HG03175 (cell line): ENCODE data around the gene F2RL2.
"Not testable (repeated sequence)": the region's sequence is repeated elsewhere in the genome, so short reads cannot be mapped to it uniquely, and the experiment has no call there.

Source experiments
- ATAC-seq: cut with Tn5 transposase; IDR thresholded peaks from one replicate; pipeline ENCODE4 v1.9.1; 2021; ENCODE audit warnings: mild to moderate bottlenecking, moderate library complexity; ENCODE audit not compliant: unreplicated experiment

F2RL2 gene

GRCh38 chr5:76622076-76622475 lies 1.1 kb downstream of the F2RL2 start:
- no peak for ATAC-seq

- ATAC-seq = no peak
Observed at GRCh38 chr5:76620166-76620565, 3.0 kb downstream of the F2RL2 start.

- ATAC-seq = no peak
Observed at GRCh38 chr5:76617675-76618074, 5.5 kb downstream of the F2RL2 start.

- ATAC-seq = no peak
Observed at GRCh38 chr5:76617229-76617628, 6.0 kb downstream of the F2RL2 start.

GRCh38 chr5:76616206-76616605 lies 7.0 kb downstream of the F2RL2 start:
- no peak for ATAC-seq

GRCh38 chr5:76615759-76616158 lies 7.4 kb downstream of the F2RL2 start:
- ATAC-seq = no peak

GRCh38 chr5:76612942-76613341 lies 10.3 kb downstream of the F2RL2 start:
- no peak for ATAC-seq

- ATAC-seq = no peak
Observed at GRCh38 chr5:76610196-76610595, 13.0 kb downstream of the F2RL2 start.

- no peak for ATAC-seq
Observed at GRCh38 chr5:76608833-76609232, 14.4 kb downstream of the F2RL2 start.

- no peak for ATAC-seq
Observed at GRCh38 chr5:76607353-76607871, 15.8 kb downstream of the F2RL2 start.

- no peak for ATAC-seq
Observed at GRCh38 chr5:76606701-76607100, 16.5 kb downstream of the F2RL2 start.

GRCh38 chr5:76604838-76605237 lies 18.4 kb downstream of the F2RL2 start:
- no peak for ATAC-seq

GRCh38 chr5:76603991-76604390 lies 19.2 kb downstream of the F2RL2 start:
- not testable (repeated sequence) for ATAC-seq

GRCh38 chr5:76602094-76602726 lies 21.0 kb downstream of the F2RL2 start:
- ATAC-seq = no peak

- ATAC-seq = no peak
Observed at GRCh38 chr5:76601470-76601869, 21.7 kb downstream of the F2RL2 start.

GRCh38 chr5:76600716-76601115 lies 22.5 kb downstream of the F2RL2 start:
- no peak for ATAC-seq

GRCh38 chr5:76598531-76598930 lies 24.7 kb downstream of the F2RL2 start:
- no peak for ATAC-seq

- no peak for ATAC-seq
Observed at GRCh38 chr5:76595755-76596481, 27.3 kb downstream of the F2RL2 start.

GRCh38 chr5:76594107-76594506 lies 29.1 kb downstream of the F2RL2 start:
- ATAC-seq = no peak

- ATAC-seq = no peak
Observed at GRCh38 chr5:76592692-76593091, 30.5 kb downstream of the F2RL2 start.

- ATAC-seq = no peak
Observed at GRCh38 chr5:76591366-76591765, 31.8 kb downstream of the F2RL2 start.

- peak; percentile 99 for ATAC-seq
Observed at GRCh38 chr5:76590027-76590426, 33.2 kb downstream of the F2RL2 start.
